Measurements from ENCODE around the gene VIM. TPM values are rescaled to one million over a fixed set of nuclear protein-coding genes. Genes with fewer than 3 reads are reported as not detected.

VIM gene
- total RNA-seq, 1 experiment from 2014 or later = 7.2 TPM

DNA sequence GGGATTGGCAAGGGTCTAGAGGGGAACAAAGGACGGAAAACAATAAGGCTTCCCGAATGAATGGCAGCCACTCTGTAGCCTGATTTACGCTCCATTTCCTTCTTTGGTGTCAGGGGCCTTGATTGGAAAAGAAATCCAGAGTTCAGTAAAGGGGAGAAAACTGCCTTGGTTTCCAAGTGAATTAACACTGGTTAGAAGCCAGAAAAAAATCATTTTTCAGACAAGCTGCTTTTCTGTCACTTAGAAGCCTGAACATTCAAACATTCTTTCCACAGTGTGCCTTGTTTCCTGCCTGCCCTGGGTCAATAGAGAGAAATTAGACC, 26.3 kb upstream of the VIM start:
- H3K9me3 ChIP-seq (ENCODE audit: control insufficient read depth in 1 of 2, insufficient read depth in 1 of 2, low read depth in 1 of 2, low read length in 2 of 2) = no peaks in the 10 kb centered on the region

DNA sequence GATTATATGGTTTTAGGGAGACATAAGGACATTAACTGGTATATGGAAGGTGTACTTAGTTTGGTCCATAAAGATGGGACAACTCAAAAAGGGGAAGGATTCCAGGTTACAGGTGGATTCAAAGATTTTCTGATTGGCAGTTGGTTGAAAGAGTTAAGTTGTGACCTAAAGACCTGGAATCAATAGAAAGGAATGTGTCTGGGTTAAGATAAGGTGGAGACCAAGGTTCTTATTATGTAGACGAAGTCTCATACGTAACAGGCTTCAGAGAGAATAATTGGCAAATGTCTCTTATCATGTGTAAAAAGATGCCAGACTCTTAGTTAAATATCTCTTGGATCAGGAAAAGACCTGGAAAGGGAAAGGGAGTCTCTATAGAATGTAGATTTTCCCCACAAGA, 25.5 kb upstream of the VIM start:
- H3K27me3 ChIP-seq (ENCODE audit: insufficient read depth, low read length) = no peaks in the 10 kb centered on the region
- ChIA-PET CTCF (no interaction called here), RAD21 (ENCODE audit: low non-redundant PET in 1 of 2, low total read pairs in 2 of 2, uncharacterized antibody in 2 of 2, unreplicated experiment in 2 of 2) (no interaction called here), POLR2A (no interaction called here)
- intact Hi-C loops (cut with micrococcal nuclease) = no loop called here
- no peak overlapping the region for H3K9ac ChIP-seq (ENCODE audit: low read length)
- no TSS peak for BruUV-seq (replicated peaks)
- TF ChIP-seq SP1 (IDR thresholded peaks at IDR 0.05; ENCODE audit: low read depth) = no peak
- TF ChIP-seq ELF1 (IDR thresholded peaks at IDR 0.05; ENCODE audit: borderline replicate concordance, low read depth) = no peak
- TF ChIP-seq FOSL1 (IDR thresholded peaks at IDR 0.05; ENCODE audit: low read depth) = no peak
- TF ChIP-seq TCF7L2 (IDR thresholded peaks at IDR 0.05; ENCODE audit: borderline replicate concordance, extremely low read depth, insufficient read depth, insufficient read length) = no peak
- no peak for TF ChIP-seq SIN3A (IDR thresholded peaks at IDR 0.05; ENCODE audit: low read depth)
- no peak for TF ChIP-seq ZFX (IDR thresholded peaks at IDR 0.05)
- no peak for TF ChIP-seq POLR2A (IDR thresholded peaks at IDR 0.05; ENCODE audit: borderline replicate concordance, extremely low read depth, insufficient read depth, insufficient read length)
- TF ChIP-seq JUND (IDR thresholded peaks at IDR 0.05) = no peak
- TF ChIP-seq, protein P1, sequence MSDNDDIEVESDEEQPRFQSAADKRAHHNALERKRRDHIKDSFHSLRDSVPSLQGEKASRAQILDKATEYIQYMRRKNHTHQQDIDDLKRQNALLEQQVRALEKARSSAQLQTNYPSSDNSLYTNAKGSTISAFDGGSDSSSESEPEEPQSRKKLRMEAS (IDR thresholded peaks at IDR 0.05) = no peak
- TF ChIP-seq, protein P2, sequence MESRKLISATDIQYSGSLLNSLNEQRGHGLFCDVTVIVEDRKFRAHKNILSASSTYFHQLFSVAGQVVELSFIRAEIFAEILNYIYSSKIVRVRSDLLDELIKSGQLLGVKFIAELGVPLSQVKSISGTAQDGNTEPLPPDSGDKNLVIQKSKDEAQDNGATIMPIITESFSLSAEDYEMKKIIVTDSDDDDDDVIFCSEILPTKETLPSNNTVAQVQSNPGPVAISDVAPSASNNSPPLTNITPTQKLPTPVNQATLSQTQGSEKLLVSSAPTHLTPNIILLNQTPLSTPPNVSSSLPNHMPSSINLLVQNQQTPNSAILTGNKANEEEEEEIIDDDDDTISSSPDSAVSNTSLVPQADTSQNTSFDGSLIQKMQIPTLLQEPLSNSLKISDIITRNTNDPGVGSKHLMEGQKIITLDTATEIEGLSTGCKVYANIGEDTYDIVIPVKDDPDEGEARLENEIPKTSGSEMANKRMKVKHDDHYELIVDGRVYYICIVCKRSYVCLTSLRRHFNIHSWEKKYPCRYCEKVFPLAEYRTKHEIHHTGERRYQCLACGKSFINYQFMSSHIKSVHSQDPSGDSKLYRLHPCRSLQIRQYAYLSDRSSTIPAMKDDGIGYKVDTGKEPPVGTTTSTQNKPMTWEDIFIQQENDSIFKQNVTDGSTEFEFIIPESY (IDR thresholded peaks at IDR 0.05; ENCODE audit: extremely low read depth, insufficient replicate concordance, low read length) = no peak
- TF ChIP-seq, protein P3, sequence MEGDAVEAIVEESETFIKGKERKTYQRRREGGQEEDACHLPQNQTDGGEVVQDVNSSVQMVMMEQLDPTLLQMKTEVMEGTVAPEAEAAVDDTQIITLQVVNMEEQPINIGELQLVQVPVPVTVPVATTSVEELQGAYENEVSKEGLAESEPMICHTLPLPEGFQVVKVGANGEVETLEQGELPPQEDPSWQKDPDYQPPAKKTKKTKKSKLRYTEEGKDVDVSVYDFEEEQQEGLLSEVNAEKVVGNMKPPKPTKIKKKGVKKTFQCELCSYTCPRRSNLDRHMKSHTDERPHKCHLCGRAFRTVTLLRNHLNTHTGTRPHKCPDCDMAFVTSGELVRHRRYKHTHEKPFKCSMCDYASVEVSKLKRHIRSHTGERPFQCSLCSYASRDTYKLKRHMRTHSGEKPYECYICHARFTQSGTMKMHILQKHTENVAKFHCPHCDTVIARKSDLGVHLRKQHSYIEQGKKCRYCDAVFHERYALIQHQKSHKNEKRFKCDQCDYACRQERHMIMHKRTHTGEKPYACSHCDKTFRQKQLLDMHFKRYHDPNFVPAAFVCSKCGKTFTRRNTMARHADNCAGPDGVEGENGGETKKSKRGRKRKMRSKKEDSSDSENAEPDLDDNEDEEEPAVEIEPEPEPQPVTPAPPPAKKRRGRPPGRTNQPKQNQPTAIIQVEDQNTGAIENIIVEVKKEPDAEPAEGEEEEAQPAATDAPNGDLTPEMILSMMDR (IDR thresholded peaks at IDR 0.05 in 2 of 3, conservative IDR thresholded peaks at IDR 0.05 in 1 of 3; ENCODE audit: borderline replicate concordance in 1 of 3, insufficient read depth in 1 of 3, low read depth in 2 of 3, low read length in 2 of 3) = no peak
- no peak for TF ChIP-seq SRF (IDR thresholded peaks at IDR 0.05; ENCODE audit: low read depth)
- TF ChIP-seq CEBPB (IDR thresholded peaks at IDR 0.05; ENCODE audit: low read depth) = no peak
- no peak for TF ChIP-seq POLR2AphosphoS5 (IDR thresholded peaks at IDR 0.05; ENCODE audit: low read depth, low read length)
- peak overlapping the region; percentile 34 for H2AFZ ChIP-seq (ENCODE audit: low read depth, low read length, poor library complexity, severe bottlenecking)
- H3K27ac ChIP-seq (ENCODE audit: low read depth, low read length) = no peak overlapping the region
- H3K79me2 ChIP-seq (ENCODE audit: insufficient read depth, low read length) = 0 out of 2 replicates have a peak, but pooled peaks cover 3% of the 10 kb centered on the region
- H3K9me2 ChIP-seq (ENCODE audit: insufficient read depth) = no peaks in the 10 kb centered on the region
- no peaks in the 10 kb centered on the region for H3K9me3 ChIP-seq (ENCODE audit: control insufficient read depth in 1 of 2, insufficient read depth in 1 of 2, low read depth in 1 of 2, low read length in 2 of 2)
- no peak for DNase-seq (ENCODE audit: low read depth, low spot score)
- ATAC-seq = no peak
- H3K36me3 ChIP-seq (ENCODE audit: control insufficient read depth in 1 of 2, insufficient read depth in 2 of 2, low read length in 2 of 2) = no peaks in the 10 kb centered on the region
- peaks cover 5 to 14% of the 10 kb centered on the region in 2 experiments for H3K4me1 ChIP-seq (ENCODE audit: control insufficient read depth in 1 of 2, insufficient read depth in 2 of 2, low read length in 2 of 2)
- no peak overlapping the region for H3K4me3 ChIP-seq (replicated peaks in 1 of 2; ENCODE audit: low read depth in 1 of 2, low read length in 2 of 2)
- H4K20me1 ChIP-seq (ENCODE audit: insufficient read depth) = no peaks in the 10 kb centered on the region
- H3K4me2 ChIP-seq (ENCODE audit: low read length) = no peak overlapping the region

More for the DNA sequence above, 26.3 kb upstream of the VIM start:
- Histone ChIP-seq H3K79me2 (ENCODE audit: insufficient read depth, low read length) (0 out of 2 replicates have a peak, but pooled peaks cover 3% of the 10 kb centered on the region), H3K27me3 (ENCODE audit: insufficient read depth, low read length) (no peaks in the 10 kb centered on the region), H3K36me3 (ENCODE audit: control insufficient read depth in 1 of 2, insufficient read depth in 2 of 2, low read length in 2 of 2) (no peaks in the 10 kb centered on the region), H3K4me2 (ENCODE audit: low read length) (peak overlapping the region; percentile 84), H3K9ac (ENCODE audit: low read length) (peak overlapping the region; percentile 76), H3K4me1 (ENCODE audit: control insufficient read depth in 1 of 2, insufficient read depth in 2 of 2, low read length in 2 of 2) (peaks cover 5 to 14% of the 10 kb centered on the region in 2 experiments), H3K9me2 (ENCODE audit: insufficient read depth) (no peaks in the 10 kb centered on the region), H2AFZ (ENCODE audit: low read depth, low read length, poor library complexity, severe bottlenecking) (peak overlapping the region; percentile 28), H3K4me3 (replicated peaks in 1 of 2; ENCODE audit: low read depth in 1 of 2, low read length in 2 of 2) (peak overlapping the region; percentile 68 to 85), H3K27ac (ENCODE audit: low read depth, low read length) (peak overlapping the region; percentile 74), H4K20me1 (ENCODE audit: insufficient read depth) (no peaks in the 10 kb centered on the region)
- POLR2A ChIA-PET = interaction anchor here (0.9 to 2.0 kb wide), 8 partner anchors 12 to 384 kb away, joined by 3 to 28 read pairs (median 3); partner anchors contain the start of gene RSU1
- TF ChIP-seq SIN3A (IDR thresholded peaks at IDR 0.05; ENCODE audit: low read depth) (no peak), SRF (IDR thresholded peaks at IDR 0.05; ENCODE audit: low read depth) (no peak), POLR2AphosphoS5 (IDR thresholded peaks at IDR 0.05; ENCODE audit: low read depth, low read length) (no peak), ZNF274 (IDR thresholded peaks at IDR 0.05; ENCODE audit: low read depth, low read length) (no peak), CBX3 (IDR thresholded peaks at IDR 0.05; ENCODE audit: low read depth) (no peak), ZFX (IDR thresholded peaks at IDR 0.05) (no peak; the same call in 1 of the 2 replicates)
- TF ChIP-seq, protein P1 (IDR thresholded peaks at IDR 0.05) = no peak
- BruUV-seq (replicated peaks) = TSS peak; percentile 77
- intact Hi-C loops (cut with micrococcal nuclease) = loop anchor here (1.0 kb wide), 1 partner anchor 29 kb away; no protein-coding TSS in a partner anchor
- CTCF ChIA-PET = interaction anchor here (1.5 kb wide), 1 partner anchor 29 kb away, joined by 12 read pairs; no protein-coding TSS in a partner anchor
- DNase-seq (ENCODE audit: low read depth, low spot score) (no peak), ATAC-seq (no peak)
- RAD21 ChIA-PET (ENCODE audit: low non-redundant PET in 1 of 2, low total read pairs in 2 of 2, uncharacterized antibody in 2 of 2, unreplicated experiment in 2 of 2) = no interaction called here

Data from HCT116 (cell line).